H9 (cell line): ENCODE data around the gene MOXD1. TPM values are rescaled to one million over a fixed set of nuclear protein-coding genes. Genes with fewer than 3 reads are reported as not detected.

Experiments
- DNase-seq: peaks from one replicate; pipeline ENCODE4 v3.0.0-alpha.2; 2017
- H2AFZ ChIP-seq: one replicate; pipeline ENCODE4 v1.6.1; 2013; ENCODE audit warnings: mild to moderate bottlenecking, low read length, control low read depth, moderate library complexity
- H2AK5ac ChIP-seq: 2 replicates; pipeline ENCODE4 v1.6.1; 2013; ENCODE audit warnings: low read length, control low read depth, mixed read lengths; ENCODE audit not compliant: insufficient read length
- H2BK120ac ChIP-seq: one replicate; pipeline ENCODE4 v1.6.1; 2013; ENCODE audit warnings: low read depth, mild to moderate bottlenecking, low read length, control low read depth, inconsistent platforms; ENCODE audit not compliant: poor library complexity, severe bottlenecking
- H2BK12ac ChIP-seq: 2 replicates; pipeline ENCODE4 v1.6.1; 2013; ENCODE audit warnings: low read length, control low read depth, mixed read lengths, low read depth; ENCODE audit not compliant: insufficient read length
- H2BK15ac ChIP-seq: 2 replicates; pipeline ENCODE4 v1.6.1; 2013; ENCODE audit warnings: low read depth, low read length, control low read depth
- H2BK20ac ChIP-seq: one replicate; pipeline ENCODE4 v1.6.1; 2013; ENCODE audit warnings: low read depth, mild to moderate bottlenecking, low read length, control low read depth, inconsistent platforms; ENCODE audit not compliant: poor library complexity, severe bottlenecking
- H2BK5ac ChIP-seq: 2 replicates; pipeline ENCODE4 v1.6.1; 2013; ENCODE audit warnings: low read length, control low read depth, mixed read lengths; ENCODE audit not compliant: insufficient read length
- H3K14ac ChIP-seq: 2 replicates; pipeline ENCODE4 v1.6.1; 2013; ENCODE audit warnings: low read length, control low read depth; ENCODE audit not compliant: insufficient read depth
- H3K18ac ChIP-seq: 2 replicates; pipeline ENCODE4 v1.6.1; 2013; ENCODE audit warnings: low read depth, mild to moderate bottlenecking, mixed read lengths, low read length, control low read depth; ENCODE audit not compliant: insufficient read length
- H3K23ac ChIP-seq: 2 replicates; pipeline ENCODE4 v1.6.1; 2013; ENCODE audit warnings: low read length, control low read depth, mixed read lengths, low read depth; ENCODE audit not compliant: insufficient read length
- H3K23me2 ChIP-seq: 2 replicates; pipeline ENCODE4 v1.6.1; 2013; ENCODE audit warnings: low read depth, mild to moderate bottlenecking, mixed read lengths, low read length, control low read depth; ENCODE audit not compliant: insufficient read length, poor library complexity, severe bottlenecking
- H3K27ac ChIP-seq: 2 replicates; pipeline ENCODE4 v1.5.1; 2013; ENCODE audit warnings: low read length, control low read depth, mixed read lengths, low read depth; ENCODE audit not compliant: insufficient read length
- H3K27me3 ChIP-seq: 2 replicates; pipeline ENCODE4 v1.6.1; 2013; ENCODE audit warnings: low read length, control low read depth, inconsistent platforms; ENCODE audit not compliant: insufficient read depth
- H3K4ac ChIP-seq: 2 replicates; pipeline ENCODE4 v1.6.1; 2013; ENCODE audit warnings: low read depth, mild to moderate bottlenecking, control low read depth, inconsistent platforms, low read length, moderate library complexity
- H3K4me1 ChIP-seq: 2 replicates; pipeline ENCODE4 v1.6.1; 2013; ENCODE audit warnings: low read length, control low read depth, inconsistent platforms; ENCODE audit not compliant: insufficient read depth
- H3K4me2 ChIP-seq: 2 replicates; pipeline ENCODE4 v1.6.1; 2013; ENCODE audit warnings: low read length, control low read depth, mixed read lengths; ENCODE audit not compliant: insufficient read length, insufficient read depth
- H3K56ac ChIP-seq: 2 replicates; pipeline ENCODE4 v1.6.1; 2013; ENCODE audit warnings: low read depth, mild to moderate bottlenecking, mixed read lengths, low read length, control low read depth; ENCODE audit not compliant: insufficient read length
- H3K79me1 ChIP-seq: 2 replicates; pipeline ENCODE4 v1.6.1; 2013; ENCODE audit warnings: low read depth, mild to moderate bottlenecking, moderate library complexity, low read length, control low read depth, inconsistent platforms; ENCODE audit not compliant: insufficient read depth, poor library complexity, severe bottlenecking
- H3K79me2 ChIP-seq: 2 replicates; pipeline ENCODE4 v1.6.1; 2013; ENCODE audit warnings: low read length, control low read depth, inconsistent platforms; ENCODE audit not compliant: insufficient read depth
- H3K9ac ChIP-seq: 2 replicates; pipeline ENCODE4 v1.6.1; 2013; ENCODE audit warnings: low read length, control low read depth, mixed read lengths; ENCODE audit not compliant: insufficient read length; ENCODE audit errors: extremely low read depth
- H3K9me3 ChIP-seq: one replicate; pipeline ENCODE4 v1.6.1; 2013; ENCODE audit warnings: low read depth, low read length, inconsistent platforms; ENCODE audit not compliant: control insufficient read depth
- H3T11ph ChIP-seq: one replicate; pipeline ENCODE4 v1.6.1; 2013; ENCODE audit warnings: mild to moderate bottlenecking, low read length, control low read depth, inconsistent platforms
- H4K20me1 ChIP-seq: one replicate; pipeline ENCODE4 v1.6.1; 2013; ENCODE audit not compliant: control insufficient read depth, insufficient read length, insufficient read depth
- H4K5ac ChIP-seq: 2 replicates; pipeline ENCODE4 v1.6.1; 2013; ENCODE audit warnings: low read depth, mild to moderate bottlenecking, mixed read lengths, low read length, control low read depth; ENCODE audit not compliant: insufficient read length
- H4K8ac ChIP-seq: replicated peaks from 2 replicates; pipeline ENCODE4 v1.6.1; 2013; ENCODE audit warnings: low read length, control low read depth, mixed read lengths, low read depth; ENCODE audit not compliant: insufficient read length
- H4K91ac ChIP-seq: 2 replicates; pipeline ENCODE4 v1.6.1; 2013; ENCODE audit warnings: low read depth, mild to moderate bottlenecking, moderate library complexity, mixed read lengths, low read length, control low read depth; ENCODE audit not compliant: insufficient read length
- H3K27ac Mint-ChIP-seq, 3 experiments: 2 replicates in 2 of 3; 3 replicates in 1 of 3; pipeline ENCODE4 v1.8.0; 2020 to 2021; ENCODE audit warnings: mixed read lengths in 3 of 3, mild to moderate bottlenecking in 1 of 3, moderate library complexity in 1 of 3
- H3K27me3 Mint-ChIP-seq: 2 replicates; pipeline ENCODE4 v1.8.0; 2021; ENCODE audit warnings: low read depth, mild to moderate bottlenecking, moderate library complexity, mixed read lengths
- H3K36me3 Mint-ChIP-seq, 3 experiments: 2 replicates in 2 of 3; 3 replicates in 1 of 3; pipeline ENCODE4 v1.8.0; 2020 to 2021; ENCODE audit warnings: low read depth in 3 of 3, mixed read lengths in 3 of 3; ENCODE audit not compliant: insufficient read depth in 1 of 3
- H3K4me1 Mint-ChIP-seq, 2 experiments: 2 replicates each; pipeline ENCODE4 v1.8.0; 2020; ENCODE audit warnings: mixed read lengths in 2 of 2
- H3K4me3 Mint-ChIP-seq, 2 experiments: 2 replicates in 1 of 2; 3 replicates in 1 of 2; pipeline ENCODE4 v1.8.0; 2020 to 2021; ENCODE audit warnings: mild to moderate bottlenecking in 2 of 2, mixed read lengths in 2 of 2, moderate library complexity in 1 of 2
- H3K9me3 Mint-ChIP-seq, 2 experiments: 2 replicates in 1 of 2; 3 replicates in 1 of 2; pipeline ENCODE4 v1.8.0; 2020; ENCODE audit warnings: mild to moderate bottlenecking in 2 of 2, mixed read lengths in 2 of 2, moderate library complexity in 1 of 2
- total RNA-seq: library from RNA; stranded (reverse); gene quantifications from 2 replicates; pipeline ENCODE4 v1.2.1, GENCODE V29; 2021
- TF ChIP-seq, protein P1 (sequence below): fragments of 200-600 bp; sonication (generic); conservative IDR thresholded peaks from 3 replicates; pipeline ENCODE4 v1.8.0; 2021; ENCODE audit warnings: antibody characterized with exemption, mild to moderate bottlenecking

Gene MOXD1
- total RNA-seq, 1 experiment from 2014 or later: 2.3 TPM

DNA sequence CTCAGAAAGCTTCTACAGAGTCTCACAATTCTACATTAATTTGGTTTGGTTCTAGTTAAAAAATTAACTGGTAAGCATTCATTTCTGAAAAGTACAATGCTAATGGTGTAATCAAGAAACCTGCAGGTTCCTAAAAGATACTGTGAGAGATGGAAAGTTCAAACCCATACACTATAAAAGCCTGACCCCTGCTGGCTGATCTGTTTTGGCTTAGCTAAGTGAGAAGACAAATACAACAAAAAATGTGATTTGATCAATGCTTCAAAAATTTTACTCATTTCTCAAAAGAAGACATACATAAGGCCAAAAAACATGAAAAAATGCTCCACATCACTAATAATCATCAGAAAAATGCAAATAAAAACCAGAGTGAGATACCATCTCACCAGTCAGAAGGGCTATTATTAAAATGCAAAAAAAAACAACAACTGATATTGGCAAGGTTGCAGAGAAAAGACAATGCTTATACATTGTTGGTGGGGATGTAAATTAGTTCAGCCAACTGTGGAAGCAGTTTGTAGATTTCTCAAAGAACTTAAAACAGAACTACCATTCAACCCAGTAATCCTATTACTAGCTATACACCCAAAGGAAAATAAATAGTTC, 102.8 kb downstream of the MOXD1 start:
- Histone ChIP-seq H3K14ac (no peak overlapping the region), H3K27me3 (no peaks in the 10 kb centered on the region), H3K23ac (no peak overlapping the region), H3K9me3 (no peaks in the 10 kb centered on the region), H3K4me2 (no peak overlapping the region), H3K27ac (no peak overlapping the region), H3K9ac (no peak overlapping the region), H2BK12ac (no peak overlapping the region), H2BK15ac (no peak overlapping the region), H4K8ac (no peak overlapping the region), H2BK120ac (no peak overlapping the region), H3K79me2 (no peaks in the 10 kb centered on the region), H3K56ac (no peak overlapping the region), H2AK5ac (no peak overlapping the region), H4K5ac (no peak overlapping the region), H4K20me1 (no peaks in the 10 kb centered on the region), H2BK20ac (no peak overlapping the region), H3T11ph (no peak overlapping the region), H3K4ac (no peak overlapping the region), H3K23me2 (no peaks in the 10 kb centered on the region), H3K79me1 (no peaks in the 10 kb centered on the region), H4K91ac (no peak overlapping the region), H2BK5ac (no peak overlapping the region), H3K4me1 (no peaks in the 10 kb centered on the region), H3K18ac (no peak overlapping the region), H2AFZ (no peak overlapping the region)
- no peak overlapping the region; a peak in 1 of 7 replicates for H3K27ac Mint-ChIP-seq
- TF ChIP-seq, protein P1, sequence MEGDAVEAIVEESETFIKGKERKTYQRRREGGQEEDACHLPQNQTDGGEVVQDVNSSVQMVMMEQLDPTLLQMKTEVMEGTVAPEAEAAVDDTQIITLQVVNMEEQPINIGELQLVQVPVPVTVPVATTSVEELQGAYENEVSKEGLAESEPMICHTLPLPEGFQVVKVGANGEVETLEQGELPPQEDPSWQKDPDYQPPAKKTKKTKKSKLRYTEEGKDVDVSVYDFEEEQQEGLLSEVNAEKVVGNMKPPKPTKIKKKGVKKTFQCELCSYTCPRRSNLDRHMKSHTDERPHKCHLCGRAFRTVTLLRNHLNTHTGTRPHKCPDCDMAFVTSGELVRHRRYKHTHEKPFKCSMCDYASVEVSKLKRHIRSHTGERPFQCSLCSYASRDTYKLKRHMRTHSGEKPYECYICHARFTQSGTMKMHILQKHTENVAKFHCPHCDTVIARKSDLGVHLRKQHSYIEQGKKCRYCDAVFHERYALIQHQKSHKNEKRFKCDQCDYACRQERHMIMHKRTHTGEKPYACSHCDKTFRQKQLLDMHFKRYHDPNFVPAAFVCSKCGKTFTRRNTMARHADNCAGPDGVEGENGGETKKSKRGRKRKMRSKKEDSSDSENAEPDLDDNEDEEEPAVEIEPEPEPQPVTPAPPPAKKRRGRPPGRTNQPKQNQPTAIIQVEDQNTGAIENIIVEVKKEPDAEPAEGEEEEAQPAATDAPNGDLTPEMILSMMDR: peak; percentile 74
- H3K27me3 Mint-ChIP-seq: no peaks in the 10 kb centered on the region; the same call in 1 of the 2 replicates
- peaks cover 0 to 2% of the 10 kb centered on the region in 2 experiments; a peak in 1 of 4 replicates for H3K4me1 Mint-ChIP-seq
- no peaks in the 10 kb centered on the region for H3K9me3 Mint-ChIP-seq
- no peaks in the 10 kb centered on the region for H3K36me3 Mint-ChIP-seq
- H3K4me3 Mint-ChIP-seq: no peak overlapping the region
- peak; percentile 33 for DNase-seq
